HG03060 (cell line): Measurements from ENCODE around the gene FSTL5.

Experiments
- ATAC-seq: cut with Tn5 transposase; IDR thresholded peaks from one replicate; pipeline ENCODE4 v1.9.1; 2021; ENCODE audit warnings: low read depth, moderate number of reproducible peaks; ENCODE audit not compliant: unreplicated experiment

FSTL5 gene

DNA sequence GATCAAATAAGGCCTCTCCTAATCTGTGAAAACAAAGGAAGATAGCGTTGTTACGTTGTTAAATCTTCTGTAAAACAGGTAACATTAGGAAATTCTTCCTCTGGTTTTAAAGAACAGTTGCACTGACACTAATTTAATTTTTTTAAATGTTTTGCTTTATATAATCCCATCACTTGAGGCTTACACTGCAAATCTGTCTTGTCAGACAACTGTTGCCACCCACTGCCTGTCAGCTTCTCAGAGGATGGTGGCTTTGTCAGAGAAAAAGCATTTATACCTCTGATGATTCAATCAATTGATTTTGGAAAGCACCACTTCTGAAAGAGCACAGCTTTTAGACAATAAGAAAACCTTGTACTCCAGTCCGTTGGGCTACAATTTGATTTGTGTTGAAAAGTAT is 799.1 kb downstream of the FSTL5 start:
- ATAC-seq: no peak

GRCh38 chr4:161360982-161361381 is 802.8 kb downstream of the FSTL5 start:
- no peak for ATAC-seq

GRCh38 chr4:161359491-161359890 is 804.3 kb downstream of the FSTL5 start:
- ATAC-seq: no peak

GRCh38 chr4:161356351-161356750 is 807.4 kb downstream of the FSTL5 start:
- no peak for ATAC-seq

DNA sequence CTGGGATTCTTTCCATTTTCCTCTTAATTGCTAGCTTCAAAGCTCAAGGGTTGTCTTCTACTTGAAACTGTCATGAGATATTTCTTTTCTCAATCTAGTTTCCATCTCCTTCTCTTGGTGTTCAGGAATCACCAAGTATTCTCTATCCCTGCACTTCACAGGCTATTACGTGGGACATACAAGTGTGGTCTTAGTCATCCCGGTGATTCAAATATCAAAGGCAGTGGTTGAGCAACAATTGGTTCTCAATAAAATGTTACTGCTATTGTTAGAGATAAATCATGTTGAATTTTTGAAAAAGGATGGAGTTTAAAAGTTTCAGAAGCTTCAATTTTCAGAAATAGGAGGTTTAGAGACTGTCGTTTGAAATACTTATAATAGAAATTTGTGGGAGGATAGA is 812.9 kb downstream of the FSTL5 start:
- no peak for ATAC-seq

GRCh38 chr4:161345741-161346140 is 818.1 kb downstream of the FSTL5 start:
- ATAC-seq: no peak

- no peak for ATAC-seq
Observed at GRCh38 chr4:161343569-161343950, 820.2 kb downstream of the FSTL5 start.

- no peak for ATAC-seq
Observed at GRCh38 chr4:161342881-161343568, 820.8 kb downstream of the FSTL5 start.

DNA sequence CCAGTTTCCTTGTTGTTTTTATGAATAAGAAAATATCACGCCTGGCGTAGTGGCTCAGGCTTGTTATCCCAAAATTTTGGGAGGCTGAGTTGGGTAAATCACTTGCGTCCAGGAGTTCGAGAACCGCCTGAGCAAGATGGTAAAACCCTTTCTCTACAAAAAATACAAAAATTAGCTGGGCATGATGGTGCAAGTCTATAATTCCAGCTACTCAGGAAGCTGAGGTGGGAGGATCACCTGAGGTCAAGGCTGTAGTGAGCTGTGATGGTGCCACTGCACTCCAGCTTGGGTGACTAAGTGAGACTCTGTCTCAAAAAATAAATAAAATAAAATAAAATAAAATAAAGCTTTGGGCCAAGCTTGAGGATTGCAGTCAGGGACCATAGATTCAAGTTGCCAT is 827.2 kb downstream of the FSTL5 start:
- no peak for ATAC-seq

GRCh38 chr4:161336016-161336530 is 827.7 kb downstream of the FSTL5 start:
- no peak for ATAC-seq
